Mesenchymal stem cell (in vitro differentiated cells and primary cell): Measurements from ENCODE around the gene FSD1. TPM values are rescaled to one million over a fixed set of nuclear protein-coding genes. Genes with fewer than 3 reads are reported as not detected.

ENCODE experiments used
- DNase-seq: peaks from one replicate; pipeline ENCODE4 v3.0.0-alpha.2; 2013
- H2AFZ ChIP-seq: one replicate; pipeline ENCODE4 v1.6.1; 2013; ENCODE audit warnings: low read depth, mild to moderate bottlenecking, control low read depth, inconsistent platforms, low read length, moderate library complexity
- H2AK5ac ChIP-seq: 2 replicates; pipeline ENCODE4 v1.6.1; 2013; ENCODE audit warnings: low read length, moderate library complexity, mild to moderate bottlenecking, inconsistent platforms; ENCODE audit not compliant: severe bottlenecking
- H2BK120ac ChIP-seq: one replicate; pipeline ENCODE4 v1.6.1; 2013; ENCODE audit warnings: low read depth, mild to moderate bottlenecking, inconsistent platforms, low read length, moderate library complexity
- H2BK12ac ChIP-seq, 2 experiments: one replicate each; pipeline ENCODE4 v1.6.1; 2013; ENCODE audit warnings: inconsistent platforms in 2 of 2, low read length in 2 of 2, mild to moderate bottlenecking in 2 of 2, moderate library complexity in 2 of 2, control low read depth in 1 of 2
- H2BK15ac ChIP-seq: one replicate; pipeline ENCODE4 v1.6.1; 2013; ENCODE audit warnings: mild to moderate bottlenecking, low read depth, inconsistent platforms; ENCODE audit not compliant: poor library complexity, severe bottlenecking
- H2BK5ac ChIP-seq: 2 replicates; pipeline ENCODE4 v1.6.1; 2013; ENCODE audit warnings: low read depth, mild to moderate bottlenecking, low read length, control low read depth, inconsistent platforms; ENCODE audit not compliant: poor library complexity, severe bottlenecking
- H3K14ac ChIP-seq, 2 experiments: one replicate each; pipeline ENCODE4 v1.6.1; 2013; ENCODE audit warnings: inconsistent platforms in 2 of 2, low read length in 2 of 2, control low read depth in 1 of 2, mild to moderate bottlenecking in 1 of 2, moderate library complexity in 1 of 2
- H3K18ac ChIP-seq, 2 experiments: one replicate each; pipeline ENCODE4 v1.6.1; 2013; ENCODE audit warnings: inconsistent platforms in 2 of 2, low read length in 2 of 2, control low read depth in 1 of 2, low read depth in 1 of 2, mild to moderate bottlenecking in 1 of 2
- H3K23ac ChIP-seq, 2 experiments: one replicate each; pipeline ENCODE4 v1.6.1; 2013; ENCODE audit warnings: inconsistent platforms in 2 of 2, low read length in 2 of 2, mild to moderate bottlenecking in 2 of 2, moderate library complexity in 2 of 2, control low read depth in 1 of 2
- H3K27ac ChIP-seq: 2 replicates; pipeline ENCODE4 v1.5.1; 2013; ENCODE audit warnings: mild to moderate bottlenecking, moderate library complexity, low read length, control low read depth, inconsistent platforms; ENCODE audit not compliant: poor library complexity, severe bottlenecking
- H3K27me3 ChIP-seq, 2 experiments: 2 replicates each; pipeline versions ENCODE4 v1.6.1 to v1.7.0; 2013; ENCODE audit warnings: low read length in 2 of 2, mild to moderate bottlenecking in 2 of 2, moderate library complexity in 2 of 2, control low read depth in 1 of 2, inconsistent platforms in 1 of 2; ENCODE audit not compliant: control insufficient read depth in 1 of 2, insufficient read depth in 1 of 2
- H3K36me3 ChIP-seq, 2 experiments: 2 replicates each; pipeline versions ENCODE4 v1.6.1 to v1.7.0; 2013; ENCODE audit warnings: low read length in 2 of 2, control low read depth in 1 of 2, inconsistent platforms in 1 of 2, low read depth in 1 of 2, mild to moderate bottlenecking in 1 of 2; ENCODE audit not compliant: insufficient read depth in 2 of 2, control insufficient read depth in 1 of 2
- H3K4ac ChIP-seq, 2 experiments: one replicate each; pipeline ENCODE4 v1.6.1; 2013; ENCODE audit warnings: inconsistent platforms in 2 of 2, low read length in 2 of 2, mild to moderate bottlenecking in 2 of 2, moderate library complexity in 2 of 2, control low read depth in 1 of 2, low read depth in 1 of 2
- H3K4me1 ChIP-seq: 2 replicates; pipeline ENCODE4 v1.6.1; 2013; ENCODE audit warnings: low read depth, low read length, control low read depth; ENCODE audit not compliant: control insufficient read depth, insufficient read depth
- H3K4me2 ChIP-seq: 2 replicates; pipeline ENCODE4 v1.6.1; 2013; ENCODE audit warnings: low read length, mild to moderate bottlenecking, inconsistent platforms; ENCODE audit not compliant: poor library complexity, severe bottlenecking
- H3K4me3 ChIP-seq, 2 experiments: 2 replicates each; pipeline versions ENCODE4 v1.5.1 to v1.7.0; 2013; ENCODE audit warnings: low read length in 2 of 2, mild to moderate bottlenecking in 2 of 2, control low read depth in 1 of 2, low read depth in 1 of 2; ENCODE audit not compliant: insufficient read depth in 1 of 2
- H3K79me1 ChIP-seq: replicated peaks from 2 replicates; pipeline ENCODE4 v1.6.1; 2013; ENCODE audit warnings: mild to moderate bottlenecking, control low read depth, low read length, inconsistent platforms; ENCODE audit not compliant: poor library complexity, severe bottlenecking
- H3K9ac ChIP-seq: 2 replicates; pipeline ENCODE4 v1.7.0; 2013; ENCODE audit warnings: mild to moderate bottlenecking, low read length, moderate library complexity
- H3K9me3 ChIP-seq: 2 replicates; pipeline ENCODE4 v1.7.0; 2013; ENCODE audit warnings: mild to moderate bottlenecking, low read length; ENCODE audit not compliant: control insufficient read depth
- H4K8ac ChIP-seq: one replicate; pipeline ENCODE4 v1.6.1; 2013; ENCODE audit warnings: inconsistent platforms, mild to moderate bottlenecking, low read length, moderate library complexity
- H4K91ac ChIP-seq: one replicate; pipeline ENCODE4 v1.6.1; 2013; ENCODE audit warnings: mild to moderate bottlenecking, low read length, inconsistent platforms
- WGBS: methylation state at CpG from one replicate; pipeline ENCODE4 v1.1.7; 2013; ENCODE audit warnings: mixed read lengths; 5-methylcytosine and 5-hydroxymethylcytosine counted together
- polyA plus RNA-seq, 2 experiments: library from polyadenylated mRNA; stranded (reverse); fragments of 200-250 nt; gene quantifications; one replicate each; pipeline ENCODE4 v1.2.3, GENCODE V29; 2013

Gene FSD1
- polyA plus RNA-seq (2013, experiment 1 of 2) = 3.4 TPM
- 2.6 TPM for polyA plus RNA-seq (2013, experiment 2 of 2)

- H2AK5ac ChIP-seq = no peak within 1 kb of the TSS
- no peak within 1 kb of the TSS for H3K27ac ChIP-seq
- H3K9ac ChIP-seq = no peak within 1 kb of the TSS
- peak within 1 kb of the TSS in 1 of 2 experiments; percentile 69 for H3K4me3 ChIP-seq
- H2BK5ac ChIP-seq = no peak within 1 kb of the TSS
- H3K23ac ChIP-seq = no peak within 1 kb of the TSS
- no peak within 1 kb of the TSS for H2BK12ac ChIP-seq
- H3K27me3 ChIP-seq = peaks cover 0 to 19% of the 10 kb centered on the region in 2 experiments
- H4K91ac ChIP-seq = no peak within 1 kb of the TSS
- DNase-seq = peak; percentile 28
- no peak within 1 kb of the TSS for H3K14ac ChIP-seq
- H4K8ac ChIP-seq = peak within 1 kb of the TSS; percentile 37
- peak within 1 kb of the TSS; percentile 52 to 54 for H3K18ac ChIP-seq
- no peaks in the 10 kb centered on the region for H3K9me3 ChIP-seq
- H3K4me1 ChIP-seq = peaks cover 11% of the 10 kb centered on the region
- H2BK15ac ChIP-seq = peak within 1 kb of the TSS; percentile 52
- H3K4me2 ChIP-seq = peak within 1 kb of the TSS; percentile 70
- peak within 1 kb of the TSS; percentile 90 for H2AFZ ChIP-seq
- H3K79me1 ChIP-seq = no peaks in the 10 kb centered on the region
- 6% methylated on average over 38 of the region's 63 CpGs for WGBS
- H3K4ac ChIP-seq = no peak within 1 kb of the TSS
- peaks cover 0 to 19% of the 10 kb centered on the region in 2 experiments for H3K36me3 ChIP-seq
- no peak within 1 kb of the TSS for H2BK120ac ChIP-seq
These were observed at the start of gene FSD1 for GRCh38 chr19:4304538-4305256. Gene FSD1 (plus strand): TSS chr19:4304598. CDS start chr19:4304747, 149 bp downstream.

DNA sequence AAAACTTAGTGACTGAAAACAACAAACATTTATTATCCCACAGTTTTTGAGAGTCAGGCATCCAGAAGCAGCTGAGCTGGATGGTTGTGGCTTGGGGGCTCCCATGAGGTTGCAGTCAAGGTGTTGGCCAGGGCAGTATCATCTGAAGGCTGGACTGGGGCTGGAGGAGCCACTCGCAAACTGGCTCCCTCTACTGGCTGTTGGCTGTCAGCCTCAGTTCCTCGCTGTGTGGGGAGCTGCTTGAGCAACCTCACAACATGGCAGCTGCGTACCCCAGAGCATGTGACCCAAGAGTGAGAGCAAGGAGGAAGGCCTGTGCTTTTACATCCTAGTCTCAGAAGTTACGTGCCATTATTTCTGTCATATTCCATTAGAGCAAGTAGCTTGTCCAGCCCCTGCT lies 47.8 kb upstream of the FSD1 start:
- no peak overlapping the region for H3K4ac ChIP-seq
- H3K27me3 ChIP-seq = no peaks in the 10 kb centered on the region
- WGBS = 98% methylated on average over 4 of the region's 4 CpGs
- H2BK12ac ChIP-seq = no peak overlapping the region
- no peak overlapping the region for H4K91ac ChIP-seq
- H3K36me3 ChIP-seq = peaks cover 68 to 69% of the 10 kb centered on the region in 2 experiments
- peaks cover 9% of the 10 kb centered on the region for H3K9me3 ChIP-seq
- no peak overlapping the region for H2BK120ac ChIP-seq
- H2AK5ac ChIP-seq = no peak overlapping the region
- no peak overlapping the region for H2AFZ ChIP-seq
- no peak overlapping the region for H3K4me3 ChIP-seq
- no peak overlapping the region for H3K18ac ChIP-seq
- H3K27ac ChIP-seq = no peak overlapping the region
- H3K23ac ChIP-seq = no peak overlapping the region
- H2BK5ac ChIP-seq = no peak overlapping the region
- no peak overlapping the region for H3K9ac ChIP-seq
- no peak for DNase-seq
- H4K8ac ChIP-seq = no peak overlapping the region
- no peak overlapping the region for H3K14ac ChIP-seq
- no peak overlapping the region for H3K4me2 ChIP-seq
- H2BK15ac ChIP-seq = no peak overlapping the region
- peaks cover 3% of the 10 kb centered on the region for H3K79me1 ChIP-seq
- H3K4me1 ChIP-seq = no peaks in the 10 kb centered on the region

GRCh38 chr19:4257025-4257424 lies 47.4 kb upstream of the FSD1 start:
- Histone ChIP-seq H2BK12ac (no peak overlapping the region), H3K27ac (no peak overlapping the region), H4K8ac (no peak overlapping the region), H3K27me3 (no peaks in the 10 kb centered on the region), H2AFZ (no peak overlapping the region), H3K4ac (no peak overlapping the region), H3K18ac (no peak overlapping the region), H4K91ac (no peak overlapping the region), H3K14ac (no peak overlapping the region), H3K4me3 (no peak overlapping the region), H3K79me1 (peaks cover 3% of the 10 kb centered on the region), H3K23ac (no peak overlapping the region), H3K36me3 (peaks cover 69 to 70% of the 10 kb centered on the region in 2 experiments), H3K9me3 (peaks cover 9% of the 10 kb centered on the region), H2BK5ac (no peak overlapping the region), H3K4me2 (no peak overlapping the region), H3K4me1 (no peaks in the 10 kb centered on the region), H2BK120ac (no peak overlapping the region), H2BK15ac (no peak overlapping the region), H2AK5ac (no peak overlapping the region), H3K9ac (no peak overlapping the region)
- WGBS = 84% methylated on average over 5 of the region's 6 CpGs
- no peak for DNase-seq

GRCh38 chr19:4258181-4258580 lies 46.2 kb upstream of the FSD1 start:
- Histone ChIP-seq H3K36me3 (peaks cover 61 to 72% of the 10 kb centered on the region in 2 experiments), H3K4me3 (no peak overlapping the region), H3K9me3 (peaks cover 9% of the 10 kb centered on the region), H3K4me2 (no peak overlapping the region), H2BK12ac (no peak overlapping the region), H4K8ac (no peak overlapping the region), H4K91ac (no peak overlapping the region), H2AK5ac (no peak overlapping the region), H3K4ac (no peak overlapping the region), H3K27ac (no peak overlapping the region), H3K23ac (no peak overlapping the region), H2BK15ac (no peak overlapping the region), H2BK120ac (no peak overlapping the region), H2AFZ (no peak overlapping the region), H3K4me1 (no peaks in the 10 kb centered on the region), H3K27me3 (no peaks in the 10 kb centered on the region), H3K14ac (no peak overlapping the region), H2BK5ac (no peak overlapping the region), H3K18ac (no peak overlapping the region), H3K9ac (no peak overlapping the region), H3K79me1 (peaks cover 3% of the 10 kb centered on the region)
- no peak for DNase-seq
- WGBS = 94% methylated on average over 28 of the region's 28 CpGs
